ENCODE measurements around the gene C2orf74.
A peak's percentile ranks its signal among the peaks of the same experiment; 100 is the strongest.
"Not testable (repeated sequence)": the region's sequence is repeated elsewhere in the genome, so short reads cannot be mapped to it uniquely, and the experiment has no call there.

C2orf74 gene

DNA sequence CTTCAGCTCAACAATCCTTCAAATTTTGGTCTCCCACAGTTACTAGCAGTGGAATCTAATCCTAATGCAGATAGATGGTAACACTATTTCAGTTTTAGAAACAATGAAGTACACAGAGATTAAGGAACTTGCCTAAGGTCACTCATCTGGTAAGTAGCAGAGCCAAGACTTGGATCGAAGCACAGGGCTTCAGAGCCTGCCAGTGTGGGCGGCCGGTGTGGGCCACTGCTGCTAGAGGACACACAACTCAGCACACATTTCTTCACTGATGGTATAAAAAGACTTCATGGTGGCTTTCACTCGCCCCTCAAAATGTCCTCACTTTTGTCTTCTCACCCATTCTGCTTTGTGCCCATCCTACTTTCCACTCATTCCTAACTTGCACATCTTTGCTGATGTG is 11.1 kb downstream of the C2orf74 start:
- DNase-seq (ENCODE audit: low spot score) = no peak

DNA sequence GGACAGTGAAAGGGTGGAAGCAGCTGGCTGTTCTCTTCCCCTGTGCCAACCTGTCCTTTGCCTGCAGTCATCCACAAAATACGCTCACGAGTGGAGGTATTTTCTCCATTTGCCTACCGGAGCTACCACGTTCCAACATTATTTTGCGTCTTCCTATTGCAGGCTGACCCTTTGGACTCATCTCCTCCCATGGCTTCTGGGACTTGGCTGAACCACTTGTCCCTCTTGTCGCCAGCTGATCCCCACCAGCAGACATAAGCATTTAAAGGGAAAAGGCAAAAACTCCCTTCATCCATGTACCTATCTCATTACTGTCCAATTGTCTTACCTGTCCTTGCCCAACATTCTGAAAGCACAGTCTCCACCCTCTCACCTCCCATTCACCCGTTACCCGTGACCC is 13.0 kb downstream of the C2orf74 start:
- no peak for DNase-seq (ENCODE audit: low spot score)

GRCh38 chr2:61176755-61177726 is 15.1 kb downstream of the C2orf74 start:
- peak; percentile 94 for DNase-seq (ENCODE audit: low spot score)

GRCh38 chr2:61177727-61178549 is 15.9 kb downstream of the C2orf74 start:
- DNase-seq (ENCODE audit: low spot score) = no peak

DNA sequence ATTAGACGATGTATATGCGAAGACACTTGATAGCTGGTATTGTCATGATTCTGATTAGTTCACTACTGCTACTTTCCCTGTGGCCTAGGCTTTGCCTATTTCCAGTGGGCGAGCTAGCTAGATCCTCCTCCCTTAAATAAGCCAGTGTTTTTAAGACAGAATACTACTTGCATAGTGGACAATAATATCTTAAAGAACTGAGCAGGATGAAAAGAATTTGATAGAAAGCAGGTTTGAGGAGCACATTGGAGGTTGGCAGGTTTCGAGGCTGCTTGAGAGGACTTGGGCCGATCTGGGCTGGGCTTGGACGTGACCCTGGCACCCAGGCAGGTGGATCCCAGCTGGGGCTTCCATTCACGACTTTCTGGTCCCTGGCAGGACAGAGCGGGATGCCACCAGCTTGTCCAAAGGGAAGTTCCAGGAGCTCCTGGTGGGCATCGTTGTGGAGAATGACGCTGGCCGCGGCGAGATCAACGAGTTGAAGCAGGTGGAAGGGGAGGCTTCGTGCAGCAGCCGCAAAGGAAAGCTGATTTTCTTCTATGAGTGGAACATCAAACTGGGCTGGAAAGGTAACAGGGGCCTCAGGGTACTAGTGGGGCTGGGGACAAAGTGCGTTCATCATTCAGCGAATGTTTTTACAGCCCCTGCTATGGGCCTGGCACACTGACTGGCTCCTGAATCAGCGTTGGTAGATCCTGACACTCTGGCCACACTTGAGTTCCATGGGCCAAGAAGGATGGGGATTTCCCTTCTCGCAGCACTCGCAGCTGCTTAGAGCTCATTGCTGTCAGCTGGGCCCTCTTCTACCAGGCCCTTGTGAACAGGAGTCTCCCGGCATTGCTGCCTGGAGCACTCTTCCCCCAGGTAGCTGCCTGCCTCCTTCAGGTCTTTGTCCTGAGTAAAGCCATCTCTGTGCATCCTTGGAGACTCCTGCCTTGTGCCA is 16.9 kb downstream of the C2orf74 start:
- no peak for DNase-seq (ENCODE audit: low spot score)

- peak; percentile 47 for DNase-seq (ENCODE audit: low spot score)
These were observed 18.0 kb downstream of the C2orf74 start for GRCh38 chr2:61179701-61180639.

GRCh38 chr2:61180686-61181085 is 18.7 kb downstream of the C2orf74 start:
- no peak for DNase-seq (ENCODE audit: low spot score)

DNA sequence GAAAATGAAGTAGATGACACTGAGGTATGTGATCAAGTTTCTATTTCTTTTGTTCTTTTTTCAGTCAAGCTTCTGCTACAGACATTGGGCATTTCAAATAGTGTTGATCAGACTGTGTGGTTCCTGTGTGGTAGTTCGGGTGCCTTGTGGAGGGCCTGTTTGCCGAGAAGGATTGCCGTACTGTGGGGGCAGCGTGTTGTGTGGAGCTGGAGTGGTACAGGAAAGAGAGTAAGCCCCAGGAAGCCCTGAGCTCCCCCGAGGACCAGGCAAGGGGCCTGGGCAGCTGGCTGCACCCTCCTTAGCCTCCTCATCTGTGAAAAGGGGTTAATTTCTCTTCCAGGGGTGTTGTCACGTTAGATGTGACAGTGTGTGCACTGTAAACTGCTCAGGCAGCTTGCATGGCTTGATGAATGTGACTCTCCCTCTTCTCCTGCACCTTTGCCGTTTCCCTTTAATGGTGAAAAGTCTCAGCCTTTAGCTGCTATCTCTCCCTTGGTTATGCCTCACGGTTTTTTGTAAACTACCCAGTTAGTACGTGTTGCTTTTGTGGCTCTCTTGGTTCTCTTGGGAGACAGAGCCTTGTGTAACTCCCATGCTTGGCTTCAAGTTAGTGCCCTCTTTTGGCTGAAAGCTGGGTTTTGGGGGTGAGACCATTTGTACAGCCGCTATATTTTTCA is 19.5 kb downstream of the C2orf74 start:
- no peak for DNase-seq (ENCODE audit: low spot score)

- DNase-seq (ENCODE audit: low spot score) = no peak
These were observed 20.0 kb downstream of the C2orf74 start for GRCh38 chr2:61182059-61182383.

DNA sequence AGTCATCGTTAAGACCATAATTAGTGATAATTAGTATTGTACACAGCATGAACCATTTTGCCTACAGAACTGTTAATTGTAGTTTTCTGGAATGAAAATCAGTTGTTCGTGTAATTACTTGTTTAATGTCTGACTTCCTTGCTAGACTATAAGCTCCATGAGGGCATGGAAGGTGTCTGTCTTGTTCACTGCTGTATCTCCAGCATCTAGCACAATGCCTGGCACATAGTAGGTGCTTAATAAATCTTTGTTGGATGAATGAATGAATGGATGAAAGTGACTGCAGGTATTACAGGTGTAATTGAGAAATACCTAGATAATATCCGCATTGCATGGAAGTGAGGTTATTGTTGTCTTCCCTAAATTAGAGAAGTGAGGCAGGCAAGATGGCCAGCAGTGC is 21.8 kb downstream of the C2orf74 start:
- DNase-seq (ENCODE audit: low spot score) = no peak

DNA sequence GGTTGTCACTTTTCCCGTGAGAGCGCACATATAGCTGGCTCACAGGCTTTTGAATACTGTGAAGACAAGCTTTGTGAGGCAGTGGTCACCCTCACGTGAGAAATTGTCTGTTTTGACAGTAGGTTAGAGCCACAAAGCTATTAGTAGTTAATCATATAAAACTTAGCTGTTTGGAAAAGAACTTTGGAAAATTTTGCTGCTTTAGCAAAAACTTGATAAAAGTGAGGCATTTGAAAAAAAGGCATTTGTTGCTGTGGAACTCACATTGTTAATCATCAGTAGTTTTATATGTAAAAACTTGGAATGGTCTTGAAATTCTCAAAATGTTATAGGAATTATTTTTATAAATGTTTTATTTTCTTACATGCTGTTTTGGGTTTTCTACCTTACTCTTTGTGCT is 22.3 kb downstream of the C2orf74 start:
- no peak for DNase-seq (ENCODE audit: low spot score)

- no peak for DNase-seq (ENCODE audit: low spot score)
These were observed 23.3 kb downstream of the C2orf74 start for GRCh38 chr2:61185231-61185728.

DNA sequence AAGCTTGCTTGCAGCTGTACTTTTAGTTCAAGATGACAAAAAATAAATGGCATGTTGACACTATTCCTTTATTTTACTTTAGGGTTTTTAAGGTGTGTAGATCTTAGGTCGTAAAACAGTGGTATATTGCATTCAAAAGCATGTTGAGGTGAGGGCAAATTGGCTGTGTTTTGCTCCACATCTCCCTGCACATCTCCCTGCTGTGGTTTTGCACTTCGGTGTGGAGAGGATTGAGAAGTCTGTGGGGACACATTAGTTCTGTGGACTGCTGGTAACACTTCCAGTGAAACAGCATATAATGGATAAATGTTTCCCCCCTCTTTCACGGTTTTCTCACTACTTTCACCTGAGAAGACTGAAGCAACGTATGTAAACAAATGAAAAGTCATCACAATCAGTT is 25.1 kb downstream of the C2orf74 start:
- no peak for DNase-seq (ENCODE audit: low spot score)

- DNase-seq (ENCODE audit: low spot score) = no peak
These were observed 31.9 kb downstream of the C2orf74 start for GRCh38 chr2:61193670-61194561.

DNA sequence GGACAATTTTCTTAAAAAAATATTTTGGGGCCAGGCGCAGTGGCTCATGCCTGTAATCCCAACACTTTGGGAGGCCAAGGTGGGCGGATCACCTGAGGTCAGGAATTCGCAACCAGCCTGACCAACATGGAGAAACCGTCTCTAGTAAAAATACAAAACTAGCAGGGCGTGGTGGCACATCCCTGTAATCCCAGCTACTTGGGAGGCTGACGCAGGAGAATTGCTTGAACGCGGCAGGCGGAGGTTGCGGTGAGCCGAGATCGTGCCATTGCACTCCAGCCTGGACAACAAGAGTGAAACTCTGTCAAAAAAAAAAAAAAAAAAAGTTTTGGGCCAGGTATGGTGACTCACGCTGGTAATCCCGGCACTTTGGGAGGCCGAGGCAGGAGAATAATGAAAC is 32.7 kb downstream of the C2orf74 start:
- not testable (repeated sequence) for DNase-seq (ENCODE audit: low spot score)

- no peak for DNase-seq (ENCODE audit: low spot score)
These were observed 34.7 kb downstream of the C2orf74 start for GRCh38 chr2:61196671-61197070.

- no peak for DNase-seq (ENCODE audit: low spot score)
These were observed 43.1 kb downstream of the C2orf74 start for GRCh38 chr2:61205132-61205531.

- no peak for DNase-seq (ENCODE audit: low spot score)
These were observed 48.5 kb downstream of the C2orf74 start for GRCh38 chr2:61210332-61210981.
